HepG2 (cell line): ENCODE measurements around the gene LRRC8D. TPM values are rescaled to one million over a fixed set of nuclear protein-coding genes. Genes with fewer than 3 reads are reported as not detected.

Experiments used
- ATAC-seq: fragments of 200-7000 bp; cut with Tn5 transposase; 3 replicates; pipeline ENCODE4 v1.9.1; 2020; ENCODE audit warnings: mild to moderate bottlenecking, moderate library complexity
- BruUV-seq: library from RNA; stranded (reverse); fragments of 400-500 nt; replicated peaks from 2 replicates; lab custom pipeline; 2021; lab: Mats Ljungman, UMichigan
- CTCF ChIA-PET: fragments of 300-600 bp; formaldehyde crosslinking; extraction: SDS; loops from one replicate; lab custom pipeline; 2021; ENCODE audit warnings: low total read pairs, inconsistent platforms, low intra/inter-chr PET ratio; lab: Yijun Ruan, JAX
- POLR2A ChIA-PET: fragments of 350-600 bp; sonication (Branson Sonifier 250); formaldehyde crosslinking; loops from one replicate; lab custom pipeline; 2020; ENCODE audit warnings: antibody characterized with exemption, inconsistent platforms; lab: Yijun Ruan, JAX
- DNase-seq: peaks from one replicate; pipeline ENCODE4 v3.0.0-alpha.2; 2015; ENCODE audit warnings: low spot score
- FAIRE-seq: peaks from 3 replicates; lab custom pipeline; 2011; peaks lifted over from hg19 to GRCh38; lab: Jason Lieb, UNC
- H2AFZ ChIP-seq: one replicate; pipeline ENCODE4 v1.6.1; 2011; ENCODE audit warnings: low read length, inconsistent platforms
- H3K27ac ChIP-seq: fragments of 300-600 bp; 3 replicates; pipeline ENCODE4 v1.8.0; 2011; ENCODE audit warnings: mixed run types, mild to moderate bottlenecking, mixed read lengths, low read length, inconsistent platforms; ENCODE audit not compliant: insufficient read depth; ENCODE audit errors: extremely low read length
- H3K27me3 ChIP-seq, 2 experiments: fragments of 200-600 bp in 1 of 2; 2 replicates in 1 of 2; 3 replicates in 1 of 2; pipeline versions ENCODE4 v1.6.0 to v1.8.0; 2011; ENCODE audit warnings: low read length in 2 of 2, mild to moderate bottlenecking in 2 of 2, moderate library complexity in 2 of 2, inconsistent platforms in 1 of 2; ENCODE audit not compliant: insufficient read depth in 2 of 2, control insufficient read depth in 1 of 2
- H3K36me3 ChIP-seq, 2 experiments: fragments of 200-600 bp in 1 of 2; replicated peaks in 1 of 2; 2 replicates in 1 of 2; 3 replicates in 1 of 2; pipeline versions ENCODE4 v1.5.1 to v1.8.0; 2011; ENCODE audit warnings: low read length in 2 of 2, inconsistent platforms in 1 of 2; ENCODE audit not compliant: insufficient read depth in 2 of 2, control insufficient read depth in 1 of 2
- H3K4me1 ChIP-seq: 2 replicates; pipeline ENCODE4 v1.5.1; 2012; ENCODE audit warnings: low read length, inconsistent platforms; ENCODE audit not compliant: insufficient read depth
- H3K4me2 ChIP-seq: 2 replicates; pipeline ENCODE4 v1.6.0; 2011; ENCODE audit warnings: low read depth, low read length, inconsistent platforms
- H3K4me3 ChIP-seq, 3 experiments: fragments of 200-600 bp in 1 of 3; sonication (generic), shearing (Covaris generic) in 1 of 3; replicated peaks in 1 of 3; 2 replicates each; pipeline ENCODE4 v1.5.1; 2011 to 2016; ENCODE audit warnings: low read length in 3 of 3, inconsistent platforms in 2 of 3, low read depth in 2 of 3, mild to moderate bottlenecking in 2 of 3, control low read depth in 1 of 3, mixed read lengths in 1 of 3; ENCODE audit not compliant: insufficient read depth in 1 of 3
- H3K79me2 ChIP-seq: one replicate; pipeline ENCODE4 v1.6.1; 2011; ENCODE audit warnings: low read length, inconsistent platforms; ENCODE audit not compliant: insufficient read depth
- H3K9ac ChIP-seq: 2 replicates; pipeline ENCODE4 v1.6.0; 2011; ENCODE audit warnings: mild to moderate bottlenecking, low read depth, low read length, inconsistent platforms; ENCODE audit not compliant: insufficient read depth
- H3K9me3 ChIP-seq: 2 replicates; pipeline ENCODE4 v1.5.1; 2012; ENCODE audit warnings: mild to moderate bottlenecking, low read length
- H4K20me1 ChIP-seq: 2 replicates; pipeline ENCODE4 v1.6.0; 2011; ENCODE audit warnings: inconsistent platforms, mild to moderate bottlenecking, low read length, moderate library complexity; ENCODE audit not compliant: insufficient read depth
- CREB1 ChIP-seq, 2 experiments: fragments of 450-650 bp in 1 of 2; IDR thresholded peaks; 2 replicates each; pipeline ENCODE4 v1.6.1; 2016 to 2017; ENCODE audit warnings: control low read depth in 1 of 2, mild to moderate bottlenecking in 1 of 2, missing compliant biosample characterization in 1 of 2, missing genetic modification characterization in 1 of 2
- KMT2A ChIP-seq: sonication (generic); formaldehyde crosslinking; IDR thresholded peaks from 2 replicates; pipeline ENCODE4 v1.4.0; 2020; ENCODE audit warnings: missing genetic modification reagents
- NFYB ChIP-seq: sonication (generic); formaldehyde crosslinking; IDR thresholded peaks from 2 replicates; pipeline ENCODE4 v1.4.0; 2020; ENCODE audit warnings: missing genetic modification reagents
- SSRP1 ChIP-seq: IDR thresholded peaks from 2 replicates; pipeline ENCODE4 v1.6.1; 2016; ENCODE audit warnings: control low read depth
- TCF7 ChIP-seq: sonication (generic); IDR thresholded peaks from 2 replicates; pipeline ENCODE4 v1.6.1; 2016; ENCODE audit warnings: antibody characterized with exemption, low read depth
- ZBTB3 ChIP-seq: sonication (generic); formaldehyde crosslinking; IDR thresholded peaks from 2 replicates; pipeline ENCODE4 v1.4.0; 2020; ENCODE audit warnings: low read depth, mild to moderate bottlenecking, moderate library complexity, missing genetic modification reagents, borderline replicate concordance
- ZNF280B ChIP-seq: sonication (generic); formaldehyde crosslinking; IDR thresholded peaks from 2 replicates; pipeline ENCODE4 v1.5.0; 2020; ENCODE audit warnings: missing genetic modification reagents, mild to moderate bottlenecking, borderline replicate concordance
- ZNF331 ChIP-seq: sonication (generic); formaldehyde crosslinking; IDR thresholded peaks from 2 replicates; pipeline ENCODE4 v1.4.0; 2020; ENCODE audit warnings: missing genetic modification reagents
- ZNF660 ChIP-seq: sonication (generic); formaldehyde crosslinking; IDR thresholded peaks from 2 replicates; pipeline ENCODE4 v1.5.1; 2020; ENCODE audit warnings: mild to moderate bottlenecking, low read depth, missing genetic modification reagents, borderline replicate concordance
- ZNF761 ChIP-seq: sonication (generic); formaldehyde crosslinking; conservative IDR thresholded peaks from 2 replicates; pipeline ENCODE4 v1.4.0; 2020; ENCODE audit warnings: mild to moderate bottlenecking, missing genetic modification reagents
- ZNF792 ChIP-seq: IDR thresholded peaks from 2 replicates; pipeline ENCODE4 v1.6.1; 2016
- ZSCAN25 ChIP-seq: sonication (generic); formaldehyde crosslinking; IDR thresholded peaks from 2 replicates; pipeline ENCODE4 v1.8.0; 2022; ENCODE audit warnings: mild to moderate bottlenecking, missing genetic modification reagents
- WGBS: methylation state at CpG from one replicate; pipeline ENCODE4 v1.1.6; 2017; ENCODE audit warnings: low lambda C conversion rate; 5-methylcytosine and 5-hydroxymethylcytosine counted together
- in situ Hi-C: cut with HindIII; loops from 2 replicates; pipeline ENCODE4 v1.10.0; 2017; ENCODE audit warnings: low pct_unique_long_range_greater_than_20kb; ENCODE audit not compliant: extremely low pct_ligation_motif_present
- intact Hi-C: fragments of 100-400 bp; cut with micrococcal nuclease; formaldehyde crosslinking; loops from one replicate; pipeline ENCODE4 v1.10.0; 2022; ENCODE audit not compliant: unreplicated experiment
- polyA plus RNA-seq, 8 experiments: library from polyadenylated mRNA; depleted of rRNA in 3 of 8; stranded (reverse) in 7 of 8; unstranded in 1 of 8; fragments of >200 nt; fragmentation: Illumina TruSeq in 4 of 8; extraction: Trizol in 4 of 8; gene quantifications; 2 replicates each; pipeline versions ENCODE4 v1.2.1 to v1.2.3, GENCODE V29; 2011 to 2016; ENCODE audit warnings: low read depth in 4 of 8, missing spikeins in 1 of 8, mixed read lengths in 1 of 8; ENCODE audit not compliant: insufficient read depth in 1 of 8
- total RNA-seq, 5 experiments: library from RNA; depleted of rRNA; stranded (reverse); fragments of >200 nt; fragmentation: Illumina TruSeq; extraction: Trizol; gene quantifications; 2 replicates each; pipeline ENCODE4 v1.2.3, GENCODE V29; 2016; ENCODE audit warnings: low read depth in 1 of 5

The LRRC8D gene
- total and polyA plus RNA-seq, 2 of the 13 experiments (the other 11 are each of a cell fraction or from before 2014, with no cell fraction given) = 29.9 to 45.5 TPM

DNA sequence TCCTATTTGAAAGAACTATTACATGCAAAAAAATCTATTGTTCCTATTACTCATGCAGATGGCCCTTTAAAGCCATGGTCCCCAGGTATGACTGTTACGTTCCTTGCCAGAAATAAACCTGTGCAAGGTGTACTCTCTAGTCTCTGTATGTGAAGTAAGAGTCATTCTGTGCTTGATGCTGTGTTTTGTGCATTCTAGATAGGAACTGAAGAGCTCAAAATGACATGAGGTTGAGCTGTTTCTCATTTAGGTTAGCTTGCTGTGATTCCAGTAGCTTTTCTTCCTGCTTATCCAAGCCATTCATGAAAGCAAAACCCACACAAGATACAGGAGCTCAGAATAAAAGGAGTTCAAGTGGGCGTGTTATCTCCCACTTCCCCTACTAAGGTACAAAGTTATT is 109.7 kb downstream of the LRRC8D start:
- Histone ChIP-seq H3K4me3 (no peak overlapping the region), H3K4me2 (no peak overlapping the region), H3K9ac (no peak overlapping the region)
- no TSS peak for BruUV-seq
- no peak for FAIRE-seq
- in situ Hi-C loops = no loop called here
- no peak for TF ChIP-seq CREB1 (IDR thresholded peaks at IDR 0.05)
- no peak for TF ChIP-seq CREB1 (CRISPR knock-in tag; IDR thresholded peaks at IDR 0.05)
- no peak for TF ChIP-seq ZNF331 (CRISPR knock-in tag)
- no peak for TF ChIP-seq KMT2A (CRISPR knock-in tag)
- no peak for TF ChIP-seq ZBTB3 (CRISPR knock-in tag)
- TF ChIP-seq ZNF761 (CRISPR knock-in tag) = no peak
- TF ChIP-seq NFYB (CRISPR knock-in tag) = no peak
- TF ChIP-seq ZNF280B (CRISPR knock-in tag) = no peak
- no peak for TF ChIP-seq SSRP1 (CRISPR knock-in tag)
- no peak for TF ChIP-seq ZNF792 (CRISPR knock-in tag)
- TF ChIP-seq ZSCAN25 (CRISPR knock-in tag) = no peak
- TF ChIP-seq ZNF660 (CRISPR knock-in tag) = no peak
- no peak for TF ChIP-seq TCF7
- TF ChIP-seq, all 625 proteins: peak for 0
- intact Hi-C loops = no loop called here
- no peaks in the 10 kb centered on the region for H3K27me3 ChIP-seq
- H3K79me2 ChIP-seq = peaks cover 8% of the 10 kb centered on the region
- 100% methylated on average over 2 of the region's 2 CpGs for WGBS
- ATAC-seq = no peak
- no peaks in the 10 kb centered on the region; the same call in 1 of the 2 replicates for H4K20me1 ChIP-seq
- no peaks in the 10 kb centered on the region for H3K9me3 ChIP-seq
- CTCF ChIA-PET = no interaction called here
- H3K4me1 ChIP-seq = peaks cover 47% of the 10 kb centered on the region
- H3K27ac ChIP-seq = no peak overlapping the region
- peaks cover 10 to 44% of the 10 kb centered on the region in 2 experiments for H3K36me3 ChIP-seq
- H2AFZ ChIP-seq = no peak overlapping the region
- no peak for DNase-seq
- POLR2A ChIA-PET = no interaction called here
